ENCODE results near the gene MYO3A. TPM values are rescaled to one million over a fixed set of nuclear protein-coding genes. Genes with fewer than 3 reads are reported as not detected.

MYO3A gene
- total RNA-seq, 2 donors from 2014 or later = not detected

DNA sequence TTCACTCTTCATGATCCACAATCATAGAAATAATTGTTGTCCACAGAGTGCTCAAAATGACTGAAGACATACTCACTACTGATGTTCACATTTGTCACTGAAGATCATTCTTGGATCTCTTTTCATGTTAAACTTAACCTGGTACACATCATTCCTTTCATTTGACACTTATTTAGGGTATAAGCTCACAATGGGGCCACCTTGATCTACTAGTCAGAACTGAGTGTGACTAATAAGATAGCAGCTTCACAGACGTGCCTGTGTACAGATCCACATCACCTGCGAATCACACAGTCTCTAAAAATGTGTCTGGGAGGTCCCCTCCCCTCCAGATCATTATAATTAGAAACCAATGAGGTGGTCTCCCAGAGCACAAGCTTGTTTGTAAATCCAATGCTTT, 304.3 kb downstream of the MYO3A start:
- Mint-ChIP-seq H3K4me3 (no peak overlapping the region), H3K27ac (no peak overlapping the region), H3K27me3 (peaks cover 27 to 44% of the 10 kb centered on the region in 2 donors), H3K4me1 (ENCODE audit: low read depth in 2 of 2) (no peaks in the 10 kb centered on the region), H3K36me3 (no peaks in the 10 kb centered on the region), H3K9me3 (no peaks in the 10 kb centered on the region)
- ATAC-seq (no peak), DNase-seq (ENCODE audit: low spot score) (no peak)

- H3K27me3 Mint-ChIP-seq = peaks cover 25 to 53% of the 10 kb centered on the region in 2 donors
- H3K4me3 Mint-ChIP-seq = no peak overlapping the region
- no peaks in the 10 kb centered on the region for H3K36me3 Mint-ChIP-seq
- H3K27ac Mint-ChIP-seq = no peak overlapping the region
- no peaks in the 10 kb centered on the region for H3K4me1 Mint-ChIP-seq (ENCODE audit: low read depth in 2 of 2)
- ATAC-seq (no peak), DNase-seq (ENCODE audit: low spot score) (no peak)
- H3K9me3 Mint-ChIP-seq = no peaks in the 10 kb centered on the region
These were observed 308.8 kb downstream of the MYO3A start for GRCh38 chr10:26242706-26243350.

- no peaks in the 10 kb centered on the region for H3K4me1 Mint-ChIP-seq (ENCODE audit: low read depth in 2 of 2)
- DNase-seq (ENCODE audit: low spot score) (no peak), ATAC-seq (no peak)
- no peaks in the 10 kb centered on the region for H3K9me3 Mint-ChIP-seq
- no peak overlapping the region for H3K4me3 Mint-ChIP-seq
- H3K27ac Mint-ChIP-seq = no peak overlapping the region
- H3K27me3 Mint-ChIP-seq = peaks cover 22 to 48% of the 10 kb centered on the region in 2 donors
- H3K36me3 Mint-ChIP-seq = no peaks in the 10 kb centered on the region
These were observed 309.3 kb downstream of the MYO3A start for GRCh38 chr10:26243351-26243720.

DNA sequence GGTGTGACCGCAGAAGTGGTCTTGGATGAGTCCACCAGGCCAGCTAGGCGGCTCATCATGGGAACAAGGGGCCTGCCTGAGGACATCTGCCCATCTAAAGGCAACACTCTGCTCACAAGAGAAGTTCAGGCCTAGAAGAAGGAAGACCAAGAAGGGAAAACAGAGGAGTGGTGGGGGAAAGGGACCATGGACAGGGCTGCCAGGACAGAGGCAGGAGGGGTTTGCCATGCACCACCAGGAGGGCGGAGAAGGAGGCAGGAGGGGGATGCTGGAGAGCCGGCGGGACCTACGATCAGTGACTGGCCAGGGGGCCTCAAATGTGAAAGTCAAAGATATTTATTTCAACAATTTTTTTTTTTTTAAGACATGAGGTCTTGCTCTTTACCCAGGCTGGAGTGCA, 315.7 kb downstream of the MYO3A start:
- ATAC-seq = peak in 1 of 2 donors; percentile 45
- no peak for DNase-seq (ENCODE audit: low spot score)
- Mint-ChIP-seq H3K27ac (no peak overlapping the region), H3K27me3 (peaks cover 17 to 30% of the 10 kb centered on the region in 2 donors), H3K9me3 (no peaks in the 10 kb centered on the region), H3K36me3 (no peaks in the 10 kb centered on the region), H3K4me1 (ENCODE audit: low read depth in 2 of 2) (peaks cover 0 to 2% of the 10 kb centered on the region in 2 donors), H3K4me3 (no peak overlapping the region)

DNA sequence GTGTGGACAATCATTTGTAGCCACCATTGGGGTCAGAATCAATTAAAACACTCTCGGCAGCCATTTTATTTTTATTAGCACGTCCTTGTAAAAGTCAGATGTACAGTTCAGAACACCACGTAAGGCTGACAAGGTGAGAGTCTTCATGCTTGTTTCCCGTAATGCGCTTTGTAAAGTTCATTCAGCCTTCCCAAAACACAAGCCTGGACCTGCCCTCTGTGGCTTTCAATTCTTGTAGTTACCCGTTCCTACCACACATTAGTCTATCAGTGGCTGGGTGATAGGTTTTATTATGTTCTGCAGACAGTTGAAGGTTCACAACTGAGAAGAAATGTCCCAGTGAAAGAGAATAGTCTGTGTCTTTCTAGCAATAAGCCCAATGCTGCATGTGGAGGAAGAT, 317.9 kb downstream of the MYO3A start:
- peaks cover 24 to 32% of the 10 kb centered on the region in 2 donors for H3K27me3 Mint-ChIP-seq
- H3K36me3 Mint-ChIP-seq = no peaks in the 10 kb centered on the region
- no peaks in the 10 kb centered on the region for H3K9me3 Mint-ChIP-seq
- no peak overlapping the region for H3K27ac Mint-ChIP-seq
- DNase-seq (ENCODE audit: low spot score) (no peak), ATAC-seq (no peak)
- H3K4me3 Mint-ChIP-seq = no peak overlapping the region
- H3K4me1 Mint-ChIP-seq (ENCODE audit: low read depth in 2 of 2) = peaks cover 0 to 2% of the 10 kb centered on the region in 2 donors

- H3K27me3 Mint-ChIP-seq = peaks cover 27 to 45% of the 10 kb centered on the region in 2 donors
- DNase-seq (ENCODE audit: low spot score) (no peak), ATAC-seq (no peak)
- no peak overlapping the region for H3K4me3 Mint-ChIP-seq
- H3K9me3 Mint-ChIP-seq = no peaks in the 10 kb centered on the region
- peaks cover 0 to 2% of the 10 kb centered on the region in 2 donors for H3K4me1 Mint-ChIP-seq (ENCODE audit: low read depth in 2 of 2)
- H3K27ac Mint-ChIP-seq = no peak overlapping the region
- H3K36me3 Mint-ChIP-seq = no peaks in the 10 kb centered on the region
These were observed 320.6 kb downstream of the MYO3A start for GRCh38 chr10:26254616-26255015.

DNA sequence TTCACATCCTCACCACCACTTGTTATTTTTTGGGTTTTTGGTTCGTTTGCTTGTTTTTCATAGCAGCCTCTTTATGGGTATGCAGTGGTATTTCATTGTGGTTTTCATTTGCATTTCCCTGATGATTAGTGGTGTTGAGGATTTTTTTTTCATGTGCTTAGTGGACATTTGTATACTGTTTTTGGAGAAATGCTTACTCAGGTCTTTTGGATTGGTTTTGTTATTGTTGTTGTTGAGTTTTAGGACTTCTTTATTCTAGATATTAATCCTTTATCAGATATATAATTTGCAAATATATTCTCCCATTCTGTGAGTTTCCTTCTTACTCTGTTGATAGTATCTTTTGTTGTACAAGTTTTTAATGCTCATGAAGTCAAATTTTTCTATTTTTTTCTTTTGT, 325.3 kb downstream of the MYO3A start:
- Mint-ChIP-seq H3K27me3 (peaks cover 31 to 55% of the 10 kb centered on the region in 2 donors), H3K4me3 (no peak overlapping the region), H3K4me1 (ENCODE audit: low read depth in 2 of 2) (no peaks in the 10 kb centered on the region), H3K9me3 (no peaks in the 10 kb centered on the region), H3K27ac (no peak overlapping the region), H3K36me3 (no peaks in the 10 kb centered on the region)
- DNase-seq (ENCODE audit: low spot score) (no peak), ATAC-seq (no peak)

Data from natural killer cell treated with Interleukin-12 subunit alpha and Interleukin-12 subunit beta and Interleukin-15 and Interleukin-18, amount 100 ng/mL, for 72 hours (primary cell).